Endodermal cell (in vitro differentiated cells): Measurements from ENCODE around the gene TPRG1L. TPM values are rescaled to one million over a fixed set of nuclear protein-coding genes. Genes with fewer than 3 reads are reported as not detected.

ENCODE experiments used
- DNase-seq: peaks from one replicate; pipeline ENCODE4 v3.0.0-alpha.2; 2017
- H3K27ac ChIP-seq: 2 replicates; pipeline ENCODE4 v1.5.1; 2013; ENCODE audit warnings: mild to moderate bottlenecking, low read depth, low read length, moderate library complexity
- H3K27me3 ChIP-seq: 2 replicates; pipeline ENCODE4 v1.6.1; 2013; ENCODE audit warnings: mild to moderate bottlenecking, low read length, moderate library complexity; ENCODE audit not compliant: insufficient read depth, control insufficient read depth, poor library complexity, severe bottlenecking
- H3K36me3 ChIP-seq: 2 replicates; pipeline ENCODE4 v1.7.0; 2013; ENCODE audit warnings: mild to moderate bottlenecking, low read length, moderate library complexity; ENCODE audit not compliant: control insufficient read depth, insufficient read depth
- H3K4me1 ChIP-seq: one replicate; pipeline ENCODE4 v1.7.0; 2013; ENCODE audit warnings: low read length; ENCODE audit not compliant: control insufficient read depth, insufficient read depth
- H3K4me3 ChIP-seq: 2 replicates; pipeline ENCODE4 v1.5.1; 2013; ENCODE audit warnings: mild to moderate bottlenecking, low read length, moderate library complexity
- H3K9ac ChIP-seq: 2 replicates; pipeline ENCODE4 v1.6.1; 2013; ENCODE audit warnings: mild to moderate bottlenecking, low read length, moderate library complexity; ENCODE audit not compliant: poor library complexity, severe bottlenecking; ENCODE audit errors: extremely low read depth
- H3K9me3 ChIP-seq: 2 replicates; pipeline ENCODE4 v1.6.1; 2013; ENCODE audit warnings: mild to moderate bottlenecking, low read length, moderate library complexity; ENCODE audit not compliant: control insufficient read depth
- H3K27ac Mint-ChIP-seq: 2 replicates; pipeline ENCODE4 v1.8.0; 2020; ENCODE audit warnings: mixed read lengths
- H3K27me3 Mint-ChIP-seq: 2 replicates; pipeline ENCODE4 v1.8.0; 2021; ENCODE audit warnings: mild to moderate bottlenecking, mixed read lengths; ENCODE audit not compliant: insufficient read depth
- H3K36me3 Mint-ChIP-seq: 2 replicates; pipeline ENCODE4 v1.8.0; 2020; ENCODE audit warnings: low read depth, mixed read lengths
- H3K4me1 Mint-ChIP-seq: 2 replicates; pipeline ENCODE4 v1.8.0; 2020; ENCODE audit warnings: mixed read lengths
- H3K4me3 Mint-ChIP-seq: 2 replicates; pipeline ENCODE4 v1.8.0; 2020; ENCODE audit warnings: mild to moderate bottlenecking, moderate library complexity, mixed read lengths
- H3K9me3 Mint-ChIP-seq: 2 replicates; pipeline ENCODE4 v1.8.0; 2020; ENCODE audit warnings: mild to moderate bottlenecking, mixed read lengths
- WGBS, 2 experiments: methylation state at CpG; one replicate each; pipeline versions ENCODE4 v1.1.5 to v1.1.7; 2013; ENCODE audit warnings: missing lambda C conversion rate in 2 of 2, mixed read lengths in 1 of 2; ENCODE audit not compliant: insufficient coverage in 1 of 2, insufficient read length in 1 of 2; 5-methylcytosine and 5-hydroxymethylcytosine counted together
- total RNA-seq, 2 donors: library from RNA; stranded (reverse); fragmentation: NEBNext Ultra II Directional in 1 of 2; extraction: Animal tissue kit (Norgen Biotek cat#: 25700) in 1 of 2; gene quantifications; 2 replicates in 1 of 2; 3 replicates in 1 of 2; pipeline ENCODE4 v1.2.1, GENCODE V29; 2021
- TF ChIP-seq, protein P1 (sequence below): fragments of 200-600 bp; sonication (generic); conservative IDR thresholded peaks from 2 replicates; pipeline ENCODE4 v1.5.0; 2021; ENCODE audit warnings: antibody characterized with exemption, mild to moderate bottlenecking

Gene TPRG1L
- total RNA-seq, 2 donors from 2014 or later = 50.4 to 56.4 TPM

DNA sequence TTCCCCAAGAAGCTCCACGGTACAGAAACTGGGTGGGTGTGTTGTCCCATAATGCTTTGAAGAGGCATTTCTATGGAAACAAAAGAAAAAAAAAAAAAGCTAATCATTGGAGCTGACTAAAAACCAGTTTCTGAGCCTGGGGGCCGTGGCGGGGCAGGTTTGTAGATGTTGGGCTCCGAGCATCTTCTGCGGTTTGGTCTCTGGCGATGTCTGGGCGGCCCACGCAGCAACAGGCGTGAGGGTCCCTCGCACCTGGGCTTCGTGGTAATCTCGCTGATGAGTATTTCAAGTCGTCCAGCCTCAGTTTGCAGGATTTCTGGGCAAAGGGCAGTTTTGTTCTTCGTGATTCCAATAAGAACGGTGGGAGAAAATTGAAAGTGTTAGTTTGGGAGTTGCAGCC is 34.3 kb downstream of the TPRG1L start:
- no peaks in the 10 kb centered on the region for H3K9me3 Mint-ChIP-seq
- Histone ChIP-seq H3K27ac (no peak overlapping the region), H3K36me3 (no peaks in the 10 kb centered on the region), H3K27me3 (peaks cover 48% of the 10 kb centered on the region), H3K4me1 (no peaks in the 10 kb centered on the region), H3K9me3 (no peaks in the 10 kb centered on the region), H3K9ac (no peak overlapping the region), H3K4me3 (no peak overlapping the region)
- 87 to 94% methylated on average over 13 to 15 of the region's 15 CpGs for WGBS, 2 experiments
- H3K27ac Mint-ChIP-seq = no peak overlapping the region
- TF ChIP-seq, protein P1, sequence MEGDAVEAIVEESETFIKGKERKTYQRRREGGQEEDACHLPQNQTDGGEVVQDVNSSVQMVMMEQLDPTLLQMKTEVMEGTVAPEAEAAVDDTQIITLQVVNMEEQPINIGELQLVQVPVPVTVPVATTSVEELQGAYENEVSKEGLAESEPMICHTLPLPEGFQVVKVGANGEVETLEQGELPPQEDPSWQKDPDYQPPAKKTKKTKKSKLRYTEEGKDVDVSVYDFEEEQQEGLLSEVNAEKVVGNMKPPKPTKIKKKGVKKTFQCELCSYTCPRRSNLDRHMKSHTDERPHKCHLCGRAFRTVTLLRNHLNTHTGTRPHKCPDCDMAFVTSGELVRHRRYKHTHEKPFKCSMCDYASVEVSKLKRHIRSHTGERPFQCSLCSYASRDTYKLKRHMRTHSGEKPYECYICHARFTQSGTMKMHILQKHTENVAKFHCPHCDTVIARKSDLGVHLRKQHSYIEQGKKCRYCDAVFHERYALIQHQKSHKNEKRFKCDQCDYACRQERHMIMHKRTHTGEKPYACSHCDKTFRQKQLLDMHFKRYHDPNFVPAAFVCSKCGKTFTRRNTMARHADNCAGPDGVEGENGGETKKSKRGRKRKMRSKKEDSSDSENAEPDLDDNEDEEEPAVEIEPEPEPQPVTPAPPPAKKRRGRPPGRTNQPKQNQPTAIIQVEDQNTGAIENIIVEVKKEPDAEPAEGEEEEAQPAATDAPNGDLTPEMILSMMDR = no peak
- no peaks in the 10 kb centered on the region for H3K4me1 Mint-ChIP-seq
- H3K27me3 Mint-ChIP-seq = peaks cover 60% of the 10 kb centered on the region
- H3K36me3 Mint-ChIP-seq = no peaks in the 10 kb centered on the region
- H3K4me3 Mint-ChIP-seq = no peak overlapping the region
- no peak for DNase-seq

DNA sequence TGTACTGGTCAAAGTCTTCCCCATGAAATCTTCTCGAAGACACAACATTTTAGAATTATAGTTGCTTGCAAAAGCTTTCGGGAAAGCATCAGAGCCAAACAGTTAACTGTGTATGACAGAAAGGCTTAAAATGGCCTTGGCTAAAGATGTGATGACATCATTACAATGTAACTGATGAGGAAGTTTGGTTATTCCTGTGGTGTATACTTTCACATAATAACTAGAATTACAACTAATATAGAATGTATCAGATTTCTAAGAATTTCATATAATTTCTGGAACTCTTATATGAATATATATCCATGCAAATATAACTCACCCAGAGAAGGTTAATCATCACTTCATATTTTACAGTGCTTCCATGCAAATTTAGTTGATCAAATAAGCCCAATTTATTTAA is 35.9 kb downstream of the TPRG1L start:
- H3K4me3 ChIP-seq = no peak overlapping the region
- no peaks in the 10 kb centered on the region for H3K9me3 Mint-ChIP-seq
- no peak overlapping the region for H3K4me3 Mint-ChIP-seq
- no peaks in the 10 kb centered on the region for H3K36me3 Mint-ChIP-seq
- peaks cover 32% of the 10 kb centered on the region for H3K27me3 ChIP-seq
- H3K9ac ChIP-seq = no peak overlapping the region
- no peaks in the 10 kb centered on the region for H3K4me1 ChIP-seq
- H3K27ac Mint-ChIP-seq = no peak overlapping the region
- H3K4me1 Mint-ChIP-seq = no peaks in the 10 kb centered on the region
- no peaks in the 10 kb centered on the region for H3K36me3 ChIP-seq
- no peak for DNase-seq
- 89 to 100% methylated on average over 2 of the region's 2 CpGs for WGBS, 2 experiments
- no peaks in the 10 kb centered on the region for H3K9me3 ChIP-seq
- peaks cover 43% of the 10 kb centered on the region for H3K27me3 Mint-ChIP-seq
- no peak overlapping the region for H3K27ac ChIP-seq
- TF ChIP-seq, protein P1 = no peak

DNA sequence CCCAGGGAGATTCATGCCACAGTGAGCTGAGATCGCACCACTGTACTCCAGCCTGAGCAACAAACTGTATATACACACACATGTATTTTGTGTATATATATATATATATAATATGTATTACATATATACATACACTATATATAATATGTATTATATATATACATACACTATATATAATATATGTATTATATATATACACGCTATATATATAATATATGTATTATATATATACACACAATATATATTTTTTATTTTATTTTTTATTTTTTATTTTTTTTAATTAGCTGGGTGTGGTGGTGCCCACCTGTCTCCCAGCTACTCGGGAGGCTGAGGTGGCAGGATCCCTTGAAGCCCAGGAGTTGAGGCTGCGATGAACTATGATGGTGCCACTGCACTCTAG is 36.8 kb downstream of the TPRG1L start:
- no peaks in the 10 kb centered on the region for H3K4me1 ChIP-seq
- Mint-ChIP-seq H3K4me1 (no peaks in the 10 kb centered on the region), H3K9me3 (no peaks in the 10 kb centered on the region), H3K27ac (no peak overlapping the region), H3K4me3 (no peak overlapping the region), H3K27me3 (peaks cover 36% of the 10 kb centered on the region), H3K36me3 (no peaks in the 10 kb centered on the region)
- H3K9ac ChIP-seq = no peak overlapping the region
- no peak overlapping the region for H3K27ac ChIP-seq
- 92 to 94% methylated on average over 2 of the region's 4 CpGs for WGBS, 2 experiments
- no peak for DNase-seq
- H3K36me3 ChIP-seq = no peaks in the 10 kb centered on the region
- TF ChIP-seq, protein P1 = no peak
- no peaks in the 10 kb centered on the region for H3K9me3 ChIP-seq
- H3K4me3 ChIP-seq = no peak overlapping the region
- peaks cover 23% of the 10 kb centered on the region for H3K27me3 ChIP-seq
